Measurements from ENCODE around the gene COA5. TPM values are rescaled to one million over a fixed set of nuclear protein-coding genes. Genes with fewer than 3 reads are reported as not detected.

COA5 gene
- total and polyA plus RNA-seq, 2 experiments from 2014 or later: 48.8 to 58.4 TPM

DNA sequence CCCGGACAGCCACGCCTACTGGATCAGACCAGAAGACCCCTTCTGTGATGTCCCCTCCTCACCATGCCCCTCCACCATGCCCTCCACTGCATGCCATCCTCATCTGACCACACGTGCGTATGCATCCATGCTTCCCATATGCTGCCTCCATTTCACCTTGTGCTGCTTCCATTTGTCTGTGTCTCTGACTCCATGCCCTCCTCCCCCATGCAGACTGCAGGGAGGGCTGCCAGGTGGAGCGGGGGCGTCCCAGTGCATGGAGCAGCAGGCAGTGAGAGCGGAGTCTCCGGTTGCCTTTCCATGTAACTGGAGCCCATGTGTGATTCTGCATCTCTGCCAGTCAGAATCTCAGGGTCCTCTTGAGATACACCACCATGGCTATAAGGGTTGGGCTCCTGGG lies 52.6 kb downstream of the COA5 start:
- no peaks in the 10 kb centered on the region for H3K36me3 ChIP-seq (replicated peaks; ENCODE audit: insufficient read depth, low read depth)
- no peak for TF ChIP-seq EZH2phosphoT487 (IDR thresholded peaks at IDR 0.05; ENCODE audit: low read depth, severe bottlenecking, unreplicated experiment)

GRCh38 chr2:98554116-98554861 lies 54.0 kb downstream of the COA5 start:
- Histone ChIP-seq H3K79me2 (no peaks in the 10 kb centered on the region), H3K9me3 (ENCODE audit: low read depth) (no peaks in the 10 kb centered on the region), H2AFZ (no peak overlapping the region), H3K4me2 (no peak overlapping the region), H3K4me3 (no peak overlapping the region), H3K27ac (no peak overlapping the region), H3K9me2 (replicated peaks; ENCODE audit: insufficient read depth) (no peaks in the 10 kb centered on the region), H3K27me3 (no peaks in the 10 kb centered on the region), H4K20me1 (ENCODE audit: insufficient read depth, poor library complexity, severe bottlenecking) (no peaks in the 10 kb centered on the region), H3K36me3 (replicated peaks; ENCODE audit: insufficient read depth, low read depth) (no peaks in the 10 kb centered on the region), H3K4me1 (ENCODE audit: insufficient read depth) (no peaks in the 10 kb centered on the region)
- TF ChIP-seq EZH2phosphoT487 (IDR thresholded peaks at IDR 0.05; ENCODE audit: low read depth, severe bottlenecking, unreplicated experiment) (no peak), EZH2 (IDR thresholded peaks at IDR 0.05; ENCODE audit: borderline replicate concordance) (no peak)
- TF ChIP-seq, protein P1, sequence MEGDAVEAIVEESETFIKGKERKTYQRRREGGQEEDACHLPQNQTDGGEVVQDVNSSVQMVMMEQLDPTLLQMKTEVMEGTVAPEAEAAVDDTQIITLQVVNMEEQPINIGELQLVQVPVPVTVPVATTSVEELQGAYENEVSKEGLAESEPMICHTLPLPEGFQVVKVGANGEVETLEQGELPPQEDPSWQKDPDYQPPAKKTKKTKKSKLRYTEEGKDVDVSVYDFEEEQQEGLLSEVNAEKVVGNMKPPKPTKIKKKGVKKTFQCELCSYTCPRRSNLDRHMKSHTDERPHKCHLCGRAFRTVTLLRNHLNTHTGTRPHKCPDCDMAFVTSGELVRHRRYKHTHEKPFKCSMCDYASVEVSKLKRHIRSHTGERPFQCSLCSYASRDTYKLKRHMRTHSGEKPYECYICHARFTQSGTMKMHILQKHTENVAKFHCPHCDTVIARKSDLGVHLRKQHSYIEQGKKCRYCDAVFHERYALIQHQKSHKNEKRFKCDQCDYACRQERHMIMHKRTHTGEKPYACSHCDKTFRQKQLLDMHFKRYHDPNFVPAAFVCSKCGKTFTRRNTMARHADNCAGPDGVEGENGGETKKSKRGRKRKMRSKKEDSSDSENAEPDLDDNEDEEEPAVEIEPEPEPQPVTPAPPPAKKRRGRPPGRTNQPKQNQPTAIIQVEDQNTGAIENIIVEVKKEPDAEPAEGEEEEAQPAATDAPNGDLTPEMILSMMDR (IDR thresholded peaks at IDR 0.05; ENCODE audit: poor library complexity): no peak
- no peak for DNase-seq (ENCODE audit: low spot score)
- 94% methylated on average over 10 of the region's 10 CpGs for WGBS (ENCODE audit: low lambda C conversion rate, missing lambda C conversion rate)

More for the DNA sequence above, 52.6 kb downstream of the COA5 start:
- Histone ChIP-seq H3K79me2 (no peaks in the 10 kb centered on the region), H3K4me3 (no peak overlapping the region), H3K27me3 (no peaks in the 10 kb centered on the region), H2AFZ (no peak overlapping the region), H3K4me2 (no peak overlapping the region), H3K9me2 (replicated peaks; ENCODE audit: insufficient read depth) (no peaks in the 10 kb centered on the region), H4K20me1 (ENCODE audit: insufficient read depth, poor library complexity, severe bottlenecking) (no peaks in the 10 kb centered on the region), H3K4me1 (ENCODE audit: insufficient read depth) (no peaks in the 10 kb centered on the region), H3K9me3 (ENCODE audit: low read depth) (no peaks in the 10 kb centered on the region), H3K27ac (no peak overlapping the region)
- no peak for DNase-seq (ENCODE audit: low spot score)
- 96% methylated on average over 8 of the region's 8 CpGs for WGBS (ENCODE audit: low lambda C conversion rate, missing lambda C conversion rate)

DNA sequence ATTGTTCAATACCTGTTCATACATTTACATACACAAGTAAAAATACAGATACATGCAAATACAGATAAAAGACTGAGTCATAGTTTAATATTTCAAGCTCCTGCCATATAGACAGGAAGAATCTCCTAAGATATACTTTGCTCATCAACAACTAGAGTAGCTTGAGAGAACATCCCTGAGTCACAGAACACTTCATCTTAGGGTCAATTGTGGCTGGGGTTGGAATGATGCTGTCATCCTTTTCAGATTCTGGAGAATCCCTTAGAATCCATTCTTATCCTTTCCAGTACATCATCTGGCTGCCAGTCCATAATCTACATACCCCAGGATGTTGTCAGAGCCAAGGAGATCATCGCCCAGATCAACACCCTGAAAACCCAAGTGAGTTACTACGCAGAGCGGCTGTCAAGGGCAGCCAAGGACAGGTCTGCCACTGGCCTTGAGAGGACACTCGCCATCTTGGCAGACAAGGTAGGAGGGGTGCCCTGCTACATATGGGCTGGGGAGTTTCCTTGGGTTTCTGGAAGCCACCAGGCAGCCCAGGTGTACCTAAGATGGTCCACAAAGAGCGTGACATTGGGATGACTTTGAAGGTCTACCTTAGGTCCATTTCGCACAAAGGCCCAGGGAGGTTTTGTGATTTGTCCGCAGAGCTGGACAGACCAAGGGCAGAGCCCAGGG lies 55.7 kb downstream of the COA5 start:
- Histone ChIP-seq H3K79me2 (no peaks in the 10 kb centered on the region), H3K9me2 (replicated peaks; ENCODE audit: insufficient read depth) (no peaks in the 10 kb centered on the region), H3K27ac (no peak overlapping the region), H3K36me3 (replicated peaks; ENCODE audit: insufficient read depth, low read depth) (no peaks in the 10 kb centered on the region), H3K27me3 (no peaks in the 10 kb centered on the region), H4K20me1 (ENCODE audit: insufficient read depth, poor library complexity, severe bottlenecking) (no peaks in the 10 kb centered on the region), H3K4me2 (no peak overlapping the region), H2AFZ (no peak overlapping the region), H3K9me3 (ENCODE audit: low read depth) (no peaks in the 10 kb centered on the region), H3K4me3 (no peak overlapping the region), H3K4me1 (ENCODE audit: insufficient read depth) (no peaks in the 10 kb centered on the region)
- TF ChIP-seq EZH2phosphoT487 (IDR thresholded peaks at IDR 0.05; ENCODE audit: low read depth, severe bottlenecking, unreplicated experiment) (no peak), EZH2 (IDR thresholded peaks at IDR 0.05; ENCODE audit: borderline replicate concordance) (no peak)
- TF ChIP-seq, protein P1 (IDR thresholded peaks at IDR 0.05; ENCODE audit: poor library complexity): no peak
- 94% methylated on average over 7 of the region's 7 CpGs for WGBS (ENCODE audit: low lambda C conversion rate, missing lambda C conversion rate)
- no peak for DNase-seq (ENCODE audit: low spot score)

DNA sequence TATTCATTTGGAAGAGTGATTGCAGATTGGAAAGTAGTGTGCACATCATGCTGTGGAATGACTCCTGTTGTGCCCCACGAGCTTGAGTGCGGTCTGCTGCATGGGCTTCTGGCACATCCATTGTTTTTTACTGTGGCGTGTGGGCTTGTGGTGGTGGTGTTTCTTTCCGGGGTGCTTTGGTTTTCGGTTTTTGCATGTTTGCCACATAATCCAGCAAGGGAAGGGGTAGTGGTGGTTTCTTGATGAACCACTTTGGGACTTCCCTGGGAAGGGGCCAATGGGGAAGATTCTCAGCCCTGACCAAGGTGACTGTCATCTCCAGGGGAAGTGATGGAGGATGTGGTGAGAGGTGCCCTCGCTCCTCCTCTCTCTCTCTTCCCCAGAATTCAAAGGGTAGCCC lies 57.0 kb downstream of the COA5 start:
- Histone ChIP-seq H3K36me3 (replicated peaks; ENCODE audit: insufficient read depth, low read depth) (no peaks in the 10 kb centered on the region), H3K27me3 (no peaks in the 10 kb centered on the region), H4K20me1 (ENCODE audit: insufficient read depth, poor library complexity, severe bottlenecking) (no peaks in the 10 kb centered on the region), H3K79me2 (no peaks in the 10 kb centered on the region), H3K4me1 (ENCODE audit: insufficient read depth) (no peaks in the 10 kb centered on the region), H3K27ac (no peak overlapping the region), H3K9me3 (ENCODE audit: low read depth) (no peaks in the 10 kb centered on the region), H3K4me2 (no peak overlapping the region), H2AFZ (no peak overlapping the region), H3K4me3 (no peak overlapping the region), H3K9me2 (replicated peaks; ENCODE audit: insufficient read depth) (no peaks in the 10 kb centered on the region)
- no peak for TF ChIP-seq EZH2phosphoT487 (IDR thresholded peaks at IDR 0.05; ENCODE audit: low read depth, severe bottlenecking, unreplicated experiment)
- TF ChIP-seq, protein P1 (IDR thresholded peaks at IDR 0.05; ENCODE audit: poor library complexity): no peak
- TF ChIP-seq EZH2 (IDR thresholded peaks at IDR 0.05; ENCODE audit: borderline replicate concordance): no peak
- no peak for DNase-seq (ENCODE audit: low spot score)
- 91% methylated on average over 6 of the region's 6 CpGs for WGBS (ENCODE audit: low lambda C conversion rate, missing lambda C conversion rate)
